H1 (cell line): ENCODE measurements around the gene SLC25A24. TPM values are rescaled to one million over a fixed set of nuclear protein-coding genes. Genes with fewer than 3 reads are reported as not detected.

ENCODE experiments used
- CTCF ChIA-PET: fragments of 300-600 bp; sonication (Branson Sonifier 250); formaldehyde crosslinking; loops from one replicate; lab custom pipeline; 2021; ENCODE audit not compliant: partially characterized antibody; lab: Charles Lee
- POLR2A ChIA-PET: fragments of 300-600 bp; sonication (Branson Sonifier 250); formaldehyde crosslinking; loops from one replicate; lab custom pipeline; 2021; ENCODE audit warnings: inconsistent platforms; ENCODE audit not compliant: partially characterized antibody; lab: Charles Lee
- DNase-seq, 2 experiments: peaks; one replicate each; pipeline versions ENCODE4 v3.0.0 to v3.0.0-alpha.2; 2010 to 2022; ENCODE audit warnings: low spot score in 2 of 2, low read depth in 1 of 2, mixed read lengths in 1 of 2
- FAIRE-seq: peaks from 2 replicates; lab custom pipeline; 2011; peaks lifted over from hg19 to GRCh38; lab: Jason Lieb, UNC
- H2AFZ ChIP-seq: 2 replicates; pipeline ENCODE4 v1.8.1; 2012; ENCODE audit warnings: low read length, inconsistent platforms
- H2AK5ac ChIP-seq: 2 replicates; pipeline ENCODE4 v1.6.1; 2013; ENCODE audit warnings: low read depth, low read length
- H2BK120ac ChIP-seq: replicated peaks from 2 replicates; pipeline ENCODE3; 2013; ENCODE audit warnings: low read depth, low read length, inconsistent platforms
- H2BK12ac ChIP-seq: 2 replicates; pipeline ENCODE4 v1.6.1; 2013; ENCODE audit warnings: low read depth, low read length
- H2BK15ac ChIP-seq: 2 replicates; pipeline ENCODE4 v1.6.1; 2013; ENCODE audit warnings: low read length
- H2BK20ac ChIP-seq: 2 replicates; pipeline ENCODE4 v1.6.1; 2013; ENCODE audit warnings: low read length
- H2BK5ac ChIP-seq: 2 replicates; pipeline ENCODE4 v1.6.1; 2013; ENCODE audit warnings: low read depth, low read length
- H3K14ac ChIP-seq: 2 replicates; pipeline ENCODE4 v1.6.1; 2013; ENCODE audit warnings: inconsistent platforms; ENCODE audit not compliant: insufficient read length
- H3K18ac ChIP-seq: 2 replicates; pipeline ENCODE4 v1.6.1; 2013; ENCODE audit warnings: low read length; ENCODE audit errors: extremely low read depth
- H3K23ac ChIP-seq: 2 replicates; pipeline ENCODE4 v1.6.1; 2013; ENCODE audit warnings: inconsistent platforms; ENCODE audit not compliant: insufficient read length
- H3K23me2 ChIP-seq: 2 replicates; pipeline ENCODE4 v1.6.1; 2013; ENCODE audit warnings: low read depth, low read length
- H3K27ac ChIP-seq: 2 replicates; pipeline ENCODE4 v1.6.1; 2011; ENCODE audit warnings: low read depth, low read length, inconsistent platforms
- H3K27me3 ChIP-seq, 4 experiments: replicated peaks in 1 of 4; 1 replicate in 1 of 4; 2 replicates in 3 of 4; pipeline versions ENCODE4 v1.6.1 to v1.8.1; 2011 to 2013; ENCODE audit warnings: low read length in 3 of 4, mild to moderate bottlenecking in 3 of 4, inconsistent platforms in 2 of 4, mixed read lengths in 2 of 4, moderate library complexity in 1 of 4; ENCODE audit not compliant: control insufficient read depth in 3 of 4, insufficient read depth in 3 of 4; ENCODE audit errors: extremely low read depth in 1 of 4
- H3K36me3 ChIP-seq, 4 experiments: 2 replicates each; pipeline versions ENCODE4 v1.6.1 to v1.8.1; 2011 to 2013; ENCODE audit warnings: mild to moderate bottlenecking in 4 of 4, low read length in 3 of 4, moderate library complexity in 2 of 4, control low read depth in 1 of 4, inconsistent platforms in 1 of 4; ENCODE audit not compliant: insufficient read depth in 4 of 4, control insufficient read depth in 2 of 4
- H3K4ac ChIP-seq: replicated peaks from 2 replicates; pipeline ENCODE3; 2013; ENCODE audit warnings: low read length, low read depth, mixed read lengths, inconsistent platforms; ENCODE audit not compliant: insufficient read length
- H3K4me1 ChIP-seq, 4 experiments: replicated peaks in 1 of 4; 1 replicate in 1 of 4; 2 replicates in 3 of 4; pipeline versions ENCODE4 v1.6.1 to v1.8.1; 2011 to 2013; ENCODE audit warnings: low read length in 3 of 4, inconsistent platforms in 2 of 4, mixed read lengths in 1 of 4; ENCODE audit not compliant: insufficient read depth in 4 of 4, control insufficient read depth in 3 of 4
- H3K4me2 ChIP-seq, 2 experiments: 2 replicates each; pipeline versions ENCODE4 v1.6.1 to v1.8.1; 2011 to 2013; ENCODE audit warnings: low read depth in 2 of 2, low read length in 2 of 2, control low read depth in 1 of 2, inconsistent platforms in 1 of 2, mild to moderate bottlenecking in 1 of 2; ENCODE audit not compliant: insufficient read depth in 1 of 2
- H3K4me3 ChIP-seq, 4 experiments: fragments of 200-600, 300-600 bp in 1 of 4; sonication (generic), shearing (Covaris generic), sonication (Bioruptor Twin) in 1 of 4; 2 replicates each; pipeline versions ENCODE4 v1.5.1 to v1.8.1; 2011 to 2016; ENCODE audit warnings: low read length in 4 of 4, low read depth in 3 of 4, control low read depth in 2 of 4, inconsistent platforms in 2 of 4, mild to moderate bottlenecking in 2 of 4, mixed read lengths in 1 of 4, moderate library complexity in 1 of 4; ENCODE audit not compliant: insufficient read depth in 2 of 4; ENCODE audit errors: extremely low read depth in 1 of 4
- H3K56ac ChIP-seq: replicated peaks from 2 replicates; pipeline ENCODE3; 2013; ENCODE audit warnings: low read depth, mild to moderate bottlenecking, mixed read lengths, low read length, inconsistent platforms; ENCODE audit not compliant: insufficient read length
- H3K79me1 ChIP-seq: 2 replicates; pipeline ENCODE4 v1.6.1; 2013; ENCODE audit warnings: low read depth, low read length, control low read depth
- H3K79me2 ChIP-seq, 2 experiments: 2 replicates each; pipeline versions ENCODE4 v1.6.1 to v1.8.1; 2012 to 2013; ENCODE audit warnings: low read length in 2 of 2, mild to moderate bottlenecking in 2 of 2, inconsistent platforms in 1 of 2; ENCODE audit not compliant: insufficient read depth in 2 of 2, control insufficient read depth in 1 of 2
- H3K9ac ChIP-seq, 4 experiments: replicated peaks in 1 of 4; 1 replicate in 1 of 4; 2 replicates in 3 of 4; pipeline versions ENCODE4 v1.6.1 to v1.8.1; 2011 to 2013; ENCODE audit warnings: low read depth in 3 of 4, low read length in 3 of 4, control low read depth in 2 of 4, mild to moderate bottlenecking in 2 of 4, moderate library complexity in 2 of 4, inconsistent platforms in 1 of 4; ENCODE audit errors: extremely low read depth in 1 of 4
- H3K9me3 ChIP-seq, 2 experiments: 2 replicates each; pipeline versions ENCODE4 v1.6.1 to v1.8.1; 2012 to 2013; ENCODE audit warnings: mild to moderate bottlenecking in 2 of 2, moderate library complexity in 2 of 2, control low read depth in 1 of 2, inconsistent platforms in 1 of 2, low read depth in 1 of 2, low read length in 1 of 2, mixed read lengths in 1 of 2; ENCODE audit not compliant: insufficient read depth in 2 of 2
- H4K20me1 ChIP-seq, 2 experiments: replicated peaks in 1 of 2; 2 replicates each; pipeline versions ENCODE3 to v1.8.1; 2011 to 2013; ENCODE audit warnings: inconsistent platforms in 2 of 2, low read length in 2 of 2, mild to moderate bottlenecking in 1 of 2; ENCODE audit not compliant: insufficient read depth in 2 of 2, control insufficient read depth in 1 of 2
- H4K5ac ChIP-seq: 2 replicates; pipeline ENCODE4 v1.6.1; 2013; ENCODE audit warnings: low read length, low read depth, mixed read lengths, inconsistent platforms; ENCODE audit not compliant: insufficient read length
- H4K8ac ChIP-seq: 2 replicates; pipeline ENCODE4 v1.8.0; 2013; ENCODE audit warnings: mild to moderate bottlenecking, moderate library complexity, low read length, inconsistent platforms; ENCODE audit not compliant: insufficient read depth; ENCODE audit errors: extremely low read depth
- H4K91ac ChIP-seq: replicated peaks from 2 replicates; pipeline ENCODE3; 2013; ENCODE audit warnings: low read length, mixed read lengths, inconsistent platforms; ENCODE audit not compliant: insufficient read length
- CHD1 ChIP-seq: IDR thresholded peaks from 2 replicates; pipeline ENCODE4 v1.6.1; 2012; ENCODE audit warnings: low read depth, low read length, improper control_type of control experiment
- EZH2 ChIP-seq: fragments of 200-600 bp; sonication (generic); IDR thresholded peaks from 2 replicates; pipeline ENCODE4 v1.7.1; 2012; ENCODE audit warnings: low read depth, mild to moderate bottlenecking, moderate library complexity, low read length, inconsistent platforms; ENCODE audit not compliant: severe bottlenecking
- FOSL1 ChIP-seq: IDR thresholded peaks from 2 replicates; pipeline ENCODE4 v1.6.1; 2011; ENCODE audit warnings: mild to moderate bottlenecking, low read depth, low read length, moderate library complexity; ENCODE audit not compliant: insufficient read depth
- HDAC2 ChIP-seq, 2 experiments: fragments of 300-600 bp in 1 of 2; sonication (generic) in 1 of 2; IDR thresholded peaks; 2 replicates each; pipeline ENCODE4 v1.6.1; 2011 to 2012; ENCODE audit warnings: low read depth in 2 of 2, low read length in 2 of 2, mild to moderate bottlenecking in 2 of 2, moderate library complexity in 2 of 2, borderline replicate concordance in 1 of 2, inconsistent platforms in 1 of 2
- KDM4A ChIP-seq: IDR thresholded peaks from one replicate; pipeline ENCODE4 v1.7.1; 2012; ENCODE audit warnings: low read depth, mild to moderate bottlenecking, moderate library complexity, low read length, inconsistent platforms; ENCODE audit not compliant: severe bottlenecking
- KDM5A ChIP-seq: fragments of 200-600 bp; IDR thresholded peaks from 2 replicates; pipeline ENCODE4 v1.7.1; 2012; ENCODE audit warnings: mild to moderate bottlenecking, low read length, inconsistent platforms, mixed read lengths
- NANOG ChIP-seq: IDR thresholded peaks from 2 replicates; pipeline ENCODE4 v1.6.1; 2011; ENCODE audit warnings: low read length, low read depth, mild to moderate bottlenecking, inconsistent platforms; ENCODE audit not compliant: insufficient read depth, poor library complexity, severe bottlenecking
- POU5F1 ChIP-seq: IDR thresholded peaks from 2 replicates; pipeline ENCODE4 v1.6.1; 2011; ENCODE audit warnings: low read depth, mild to moderate bottlenecking, low read length, moderate library complexity
- RFX5 ChIP-seq: IDR thresholded peaks from 2 replicates; pipeline ENCODE4 v1.6.1; 2011; ENCODE audit warnings: low read depth, low read length, improper control_type of control experiment, borderline replicate concordance
- SP4 ChIP-seq: IDR thresholded peaks from 2 replicates; pipeline ENCODE4 v1.6.1; 2012; ENCODE audit warnings: low read length, inconsistent platforms
- SUZ12 ChIP-seq: fragments of 200-600 bp; sonication (generic); IDR thresholded peaks from 2 replicates; pipeline ENCODE4 v1.6.1; 2012; ENCODE audit warnings: mild to moderate bottlenecking, inconsistent platforms, low read length, moderate library complexity, mixed read lengths
- WGBS, 2 experiments: shearing (Covaris generic) in 1 of 2; methylation state at CpG; one replicate each; pipeline versions ENCODE4 v1.1.6 to v1.1.7; 2013 to 2015; ENCODE audit warnings: low lambda C conversion rate in 2 of 2, mixed read lengths in 2 of 2, inconsistent platforms in 1 of 2, low coverage in 1 of 2, missing lambda C conversion rate in 1 of 2; ENCODE audit not compliant: insufficient replicate concordance in 2 of 2, insufficient coverage in 1 of 2, insufficient read length in 1 of 2; ENCODE audit errors: extremely low coverage in 1 of 2, missing lambda C conversion rate in 1 of 2; 5-methylcytosine and 5-hydroxymethylcytosine counted together
- polyA plus RNA-seq, 7 experiments: library from polyadenylated mRNA; depleted of rRNA in 3 of 7; stranded (reverse) in 5 of 7; unstranded in 2 of 7; fragments of >200 nt in 5 of 7; fragments of 200-250 nt in 2 of 7; gene quantifications; 1 replicate in 5 of 7; 2 replicates in 1 of 7; 4 replicates in 1 of 7; pipeline versions ENCODE4 v1.2.1 to v1.2.3, GENCODE V29; 2011 to 2013; ENCODE audit warnings: missing spikeins in 2 of 7, mixed read lengths in 2 of 7
- total RNA-seq: library from RNA; stranded (reverse); fragmentation: NEBNext Ultra II Directional; extraction: Animal tissue kit (Norgen Biotek cat#: 25700); gene quantifications from 2 replicates; pipeline ENCODE4 v1.2.1, GENCODE V29; 2021

SLC25A24 gene
- total and polyA plus RNA-seq, 2 of the 8 experiments (the other 6 are each of a cell fraction or from before 2014, with no cell fraction given): 13.6 to 40.6 TPM

GRCh38 chr1:108211014-108211413 is 10.9 kb upstream of the SLC25A24 start:
- Histone ChIP-seq H2AK5ac (no peak overlapping the region), H3K79me1 (no peaks in the 10 kb centered on the region), H2AFZ (no peak overlapping the region), H2BK20ac (no peak overlapping the region), H2BK120ac (no peak overlapping the region), H3K79me2 (no peaks in the 10 kb centered on the region)
- no peak for FAIRE-seq
- TF ChIP-seq CHD1 (no peak), SUZ12 (no peak), HDAC2 (IDR thresholded peaks at IDR 0.05; ENCODE audit: borderline replicate concordance in 1 of 2, low read depth in 2 of 2, low read length in 2 of 2) (no peak), POU5F1 (no peak), EZH2 (no peak), KDM4A (no peak), SP4 (no peak), KDM5A (no peak), FOSL1 (no peak), NANOG (no peak), RFX5 (no peak)
- TF ChIP-seq, all 59 proteins: peak for 0
- Histone ChIP-seq H4K20me1 (no peaks in the 10 kb centered on the region), H3K14ac (no peak overlapping the region), H4K5ac (no peak overlapping the region), H4K91ac (no peak overlapping the region), H2BK12ac (no peak overlapping the region), H3K4me1 (no peaks in the 10 kb centered on the region; a peak in 1 of 7 replicates), H3K27me3 (no peaks in the 10 kb centered on the region), H3K4ac (no peak overlapping the region), H3K56ac (no peak overlapping the region), H2BK5ac (no peak overlapping the region), H3K23me2 (no peaks in the 10 kb centered on the region), H4K8ac (no peak overlapping the region), H3K9ac (no peak overlapping the region), H3K18ac (no peak overlapping the region), H3K36me3 (no peaks in the 10 kb centered on the region), H2BK15ac (no peak overlapping the region), H3K23ac (no peak overlapping the region), H3K27ac (no peak overlapping the region), H3K4me2 (no peak overlapping the region), H3K9me3 (no peaks in the 10 kb centered on the region), H3K4me3 (no peak overlapping the region)
- WGBS, 2 experiments: 73% methylated on average over 1 of the region's 1 CpG; no CpG with 5 or more reads in 1 of the 2 experiments
- no peak for DNase-seq
- ChIA-PET CTCF (interaction anchor here (0.8 to 2.3 kb wide), 5 partner anchors 10 to 429 kb away, joined by 3 to 7 read pairs (median 4); partner anchors contain the start of gene SLC25A24), POLR2A (interaction anchor here (0.7 to 1.4 kb wide), 3 partner anchors 11 to 481 kb away, joined by 3 to 4 read pairs (median 3); partner anchors contain the start of genes PRPF38B and SLC25A24)
